ENCODE data around the gene NDUFS8.

GRCh38 chr11:67999201-67999629 lies 31.3 kb upstream of the NDUFS8 start:
- TF ChIP-seq CTCF (IDR thresholded peaks at IDR 0.05; ENCODE audit: poor library complexity, severe bottlenecking): no peak
- no peak for TF ChIP-seq EZH2 (IDR thresholded peaks at IDR 0.05; ENCODE audit: borderline replicate concordance, insufficient read depth, low read length, poor library complexity, severe bottlenecking)
- TF ChIP-seq POLR2AphosphoS5 (IDR thresholded peaks at IDR 0.05): no peak

Measured in neural cell (in vitro differentiated cells).